Osteocyte (in vitro differentiated cells): ENCODE data around the gene CEMIP2. TPM values are rescaled to one million over a fixed set of nuclear protein-coding genes. Genes with fewer than 3 reads are reported as not detected.

Experiments
- DNase-seq: peaks from one replicate; pipeline ENCODE4 v3.0.0; 2021; ENCODE audit warnings: mixed read lengths; ENCODE audit not compliant: unreplicated experiment; ENCODE audit errors: extremely low spot score
- H3K27ac Mint-ChIP-seq: one replicate; pipeline ENCODE4 v1.8.0; 2021; ENCODE audit warnings: mild to moderate bottlenecking, mixed read lengths; ENCODE audit not compliant: unreplicated experiment
- H3K27me3 Mint-ChIP-seq: one replicate; pipeline ENCODE4 v1.8.0; 2021; ENCODE audit warnings: mixed read lengths; ENCODE audit not compliant: unreplicated experiment
- H3K36me3 Mint-ChIP-seq: one replicate; pipeline ENCODE4 v1.8.0; 2021; ENCODE audit warnings: mixed read lengths; ENCODE audit not compliant: unreplicated experiment
- H3K4me1 Mint-ChIP-seq: one replicate; pipeline ENCODE4 v1.8.0; 2021; ENCODE audit warnings: mixed read lengths; ENCODE audit not compliant: unreplicated experiment
- H3K4me3 Mint-ChIP-seq: one replicate; pipeline ENCODE4 v1.8.0; 2021; ENCODE audit warnings: mild to moderate bottlenecking, moderate library complexity, mixed read lengths; ENCODE audit not compliant: unreplicated experiment
- H3K9me3 Mint-ChIP-seq: one replicate; pipeline ENCODE4 v1.8.0; 2021; ENCODE audit warnings: mixed read lengths; ENCODE audit not compliant: unreplicated experiment
- total RNA-seq: library from RNA; stranded (reverse); gene quantifications from 2 replicates; pipeline ENCODE4 v1.2.1, GENCODE V29; 2021
- TF ChIP-seq, protein P1 (sequence below): fragments of 200-600 bp; sonication (generic); IDR thresholded peaks from 2 replicates; pipeline ENCODE4 v1.5.0; 2021; ENCODE audit warnings: antibody characterized with exemption, mild to moderate bottlenecking, moderate library complexity

CEMIP2 gene
- total RNA-seq, 1 donor from 2014 or later: 20.9 TPM

DNA sequence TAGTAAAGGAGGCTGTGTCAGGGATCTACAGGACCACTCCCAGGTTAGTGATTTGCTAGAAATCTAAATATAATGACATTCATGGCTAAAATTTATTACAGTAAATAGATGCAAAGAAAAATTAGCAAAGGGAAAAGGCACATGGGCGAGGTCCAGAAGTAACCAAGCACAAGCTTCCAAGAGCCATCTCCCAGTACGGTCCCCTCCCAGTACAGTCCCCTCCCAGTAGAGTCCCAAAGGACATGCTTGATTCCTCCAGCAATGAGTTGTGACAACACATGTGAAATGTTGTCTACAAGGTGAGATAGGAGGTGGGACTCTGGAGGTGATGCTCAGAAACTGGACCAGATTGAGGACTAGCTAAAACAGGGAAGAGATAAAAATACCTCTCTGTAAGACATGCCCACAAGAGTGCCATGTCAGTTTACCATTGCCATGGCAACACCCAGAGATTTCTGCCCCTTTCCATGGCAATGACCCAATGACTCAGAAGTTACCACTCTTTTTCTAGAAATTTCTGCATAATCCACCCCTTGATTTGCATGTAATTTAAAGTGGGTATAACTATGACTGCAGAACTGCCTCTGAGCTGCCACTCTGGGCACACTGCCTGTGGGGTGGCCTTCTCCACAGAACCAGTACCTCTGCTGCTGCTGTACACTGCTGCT lies 27.9 kb upstream of the CEMIP2 start:
- peaks cover 12% of the 10 kb centered on the region for H3K4me1 Mint-ChIP-seq
- TF ChIP-seq, protein P1, sequence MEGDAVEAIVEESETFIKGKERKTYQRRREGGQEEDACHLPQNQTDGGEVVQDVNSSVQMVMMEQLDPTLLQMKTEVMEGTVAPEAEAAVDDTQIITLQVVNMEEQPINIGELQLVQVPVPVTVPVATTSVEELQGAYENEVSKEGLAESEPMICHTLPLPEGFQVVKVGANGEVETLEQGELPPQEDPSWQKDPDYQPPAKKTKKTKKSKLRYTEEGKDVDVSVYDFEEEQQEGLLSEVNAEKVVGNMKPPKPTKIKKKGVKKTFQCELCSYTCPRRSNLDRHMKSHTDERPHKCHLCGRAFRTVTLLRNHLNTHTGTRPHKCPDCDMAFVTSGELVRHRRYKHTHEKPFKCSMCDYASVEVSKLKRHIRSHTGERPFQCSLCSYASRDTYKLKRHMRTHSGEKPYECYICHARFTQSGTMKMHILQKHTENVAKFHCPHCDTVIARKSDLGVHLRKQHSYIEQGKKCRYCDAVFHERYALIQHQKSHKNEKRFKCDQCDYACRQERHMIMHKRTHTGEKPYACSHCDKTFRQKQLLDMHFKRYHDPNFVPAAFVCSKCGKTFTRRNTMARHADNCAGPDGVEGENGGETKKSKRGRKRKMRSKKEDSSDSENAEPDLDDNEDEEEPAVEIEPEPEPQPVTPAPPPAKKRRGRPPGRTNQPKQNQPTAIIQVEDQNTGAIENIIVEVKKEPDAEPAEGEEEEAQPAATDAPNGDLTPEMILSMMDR: no peak
- no peaks in the 10 kb centered on the region for H3K9me3 Mint-ChIP-seq
- H3K27ac Mint-ChIP-seq: no peak overlapping the region
- no peaks in the 10 kb centered on the region for H3K36me3 Mint-ChIP-seq
- no peak overlapping the region for H3K4me3 Mint-ChIP-seq
- no peak for DNase-seq
- H3K27me3 Mint-ChIP-seq: no peaks in the 10 kb centered on the region

DNA sequence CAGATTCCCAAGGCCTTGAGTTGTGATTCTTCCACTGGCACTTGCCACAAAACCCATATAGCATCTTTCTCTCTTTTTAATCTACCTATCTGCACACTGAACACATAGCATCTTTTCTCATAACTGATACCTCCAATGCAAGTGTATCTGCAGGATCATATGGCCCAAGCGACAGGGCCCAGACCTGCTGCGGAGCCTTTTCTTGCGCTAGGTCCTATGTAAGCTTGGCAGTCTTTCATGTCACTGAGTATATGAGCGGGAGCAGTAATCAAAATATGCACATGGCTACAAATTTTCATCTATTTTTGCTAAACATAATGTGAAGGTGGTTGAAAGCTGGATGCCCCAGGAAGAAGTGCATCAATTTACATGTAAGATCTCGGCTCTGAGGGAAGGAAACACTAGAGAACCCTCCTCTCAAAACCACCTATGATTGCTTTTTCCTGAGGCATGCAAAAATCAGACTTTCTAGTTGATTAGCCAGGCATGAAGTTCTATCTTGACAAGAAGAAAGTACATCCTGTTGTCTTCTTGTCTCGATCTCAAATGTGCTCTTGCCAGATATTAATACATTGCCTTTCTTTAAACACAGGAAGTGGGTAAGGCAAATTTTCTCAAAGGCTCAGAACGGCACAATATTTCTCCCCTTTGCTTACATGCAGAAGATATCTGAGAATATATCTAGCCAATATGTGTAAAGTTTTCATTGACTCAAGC lies 26.9 kb upstream of the CEMIP2 start:
- peaks cover 12% of the 10 kb centered on the region for H3K4me1 Mint-ChIP-seq
- no peaks in the 10 kb centered on the region for H3K27me3 Mint-ChIP-seq
- TF ChIP-seq, protein P1: no peak
- H3K27ac Mint-ChIP-seq: no peak overlapping the region
- no peaks in the 10 kb centered on the region for H3K36me3 Mint-ChIP-seq
- H3K4me3 Mint-ChIP-seq: no peak overlapping the region
- H3K9me3 Mint-ChIP-seq: no peaks in the 10 kb centered on the region
- DNase-seq: no peak

DNA sequence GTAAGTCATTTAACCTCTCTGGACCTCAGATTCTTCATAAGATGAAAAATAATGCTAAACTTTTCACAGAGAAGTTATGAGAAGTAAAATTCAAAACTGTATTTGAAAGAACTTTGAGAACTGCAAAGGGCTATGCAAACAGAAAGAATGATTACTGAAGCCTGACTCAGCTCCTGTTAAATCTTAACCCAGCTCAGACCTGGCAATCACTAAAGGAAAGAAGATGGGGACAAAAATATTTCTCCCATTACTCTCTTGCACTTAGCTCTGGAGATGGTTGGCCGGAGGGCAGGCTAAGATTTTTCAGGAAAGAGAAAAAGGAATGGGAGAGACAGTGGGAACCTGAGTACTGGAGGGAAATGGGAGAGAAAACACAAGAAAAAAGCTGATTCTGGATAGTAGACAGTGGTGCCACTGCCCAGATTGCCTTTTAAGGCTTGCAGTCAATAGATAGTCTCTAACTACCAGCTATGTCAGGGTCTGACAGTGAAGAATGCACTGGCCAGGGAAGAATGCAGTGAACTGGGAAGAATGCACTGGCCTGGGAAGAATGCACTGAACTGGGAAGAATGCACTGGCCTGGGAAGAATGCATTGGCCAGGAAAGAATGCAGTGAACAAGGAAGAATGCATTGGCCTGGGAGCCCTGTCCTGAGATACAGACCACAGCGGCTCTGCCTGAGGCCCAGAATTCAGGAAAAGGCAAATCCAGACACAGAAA lies 25.2 kb upstream of the CEMIP2 start:
- no peak for DNase-seq
- H3K4me3 Mint-ChIP-seq: no peak overlapping the region
- no peaks in the 10 kb centered on the region for H3K36me3 Mint-ChIP-seq
- TF ChIP-seq, protein P1: no peak
- no peaks in the 10 kb centered on the region for H3K27me3 Mint-ChIP-seq
- peaks cover 12% of the 10 kb centered on the region for H3K4me1 Mint-ChIP-seq
- no peaks in the 10 kb centered on the region for H3K9me3 Mint-ChIP-seq
- no peak overlapping the region for H3K27ac Mint-ChIP-seq

DNA sequence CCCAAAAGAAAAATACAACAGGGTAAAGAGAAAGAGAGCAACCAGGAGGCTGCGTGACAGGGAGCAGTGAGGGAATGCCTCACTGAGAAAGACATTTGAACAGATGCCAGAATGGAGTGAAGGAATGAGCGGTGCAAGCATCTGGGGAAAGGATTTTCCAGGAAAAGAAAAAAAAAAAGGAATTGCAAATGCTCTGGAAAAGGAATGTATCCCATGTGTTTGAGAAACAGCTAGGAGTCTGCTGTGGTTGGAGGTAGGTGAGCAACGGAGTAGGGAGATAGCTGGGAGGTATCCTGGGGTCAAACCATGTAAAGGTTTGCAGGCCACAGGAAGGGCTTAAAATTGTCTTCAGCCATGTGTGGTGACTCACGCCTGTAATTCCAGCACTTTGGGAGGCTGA lies 23.6 kb upstream of the CEMIP2 start:
- TF ChIP-seq, protein P1: no peak
- Mint-ChIP-seq H3K27me3 (no peaks in the 10 kb centered on the region), H3K9me3 (no peaks in the 10 kb centered on the region), H3K4me3 (no peak overlapping the region), H3K27ac (no peak overlapping the region), H3K36me3 (no peaks in the 10 kb centered on the region), H3K4me1 (peaks cover 12% of the 10 kb centered on the region)
- no peak for DNase-seq

DNA sequence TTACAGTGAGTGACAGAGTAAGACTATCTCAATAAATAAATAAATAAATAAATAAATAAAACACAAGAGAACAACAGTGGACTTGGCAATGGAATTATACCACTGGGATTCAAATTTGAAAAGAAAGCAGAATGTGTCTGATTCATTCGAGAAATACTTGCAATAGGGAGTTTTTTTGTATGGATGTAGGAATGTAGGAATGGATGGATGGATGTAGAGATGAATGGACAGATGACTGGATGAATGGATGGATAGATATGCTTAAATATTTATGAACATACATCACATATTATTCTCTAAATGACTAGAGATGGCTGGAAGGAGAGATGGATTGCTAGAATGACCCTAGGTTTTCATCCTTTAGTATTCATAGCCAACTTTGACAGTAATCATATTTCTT lies 22.0 kb upstream of the CEMIP2 start:
- H3K4me1 Mint-ChIP-seq: peaks cover 12% of the 10 kb centered on the region
- no peaks in the 10 kb centered on the region for H3K36me3 Mint-ChIP-seq
- DNase-seq: no peak
- no peak overlapping the region for H3K27ac Mint-ChIP-seq
- no peaks in the 10 kb centered on the region for H3K27me3 Mint-ChIP-seq
- TF ChIP-seq, protein P1: no peak
- H3K4me3 Mint-ChIP-seq: no peak overlapping the region
- no peaks in the 10 kb centered on the region for H3K9me3 Mint-ChIP-seq
